HCT116 (cell line): ENCODE data around the gene BRINP3.

Source experiments
- CTCF ChIP-seq, 3 experiments: fragments of 200-600 bp in 1 of 3; sonication (generic) in 1 of 3; IDR thresholded peaks in 2 of 3; conservative IDR thresholded peaks in 1 of 3; 2 replicates each; pipeline ENCODE4 v1.5.1; 2012 to 2017; ENCODE audit warnings: low read depth in 2 of 3, low read length in 2 of 3, antibody characterized with exemption in 1 of 3, borderline replicate concordance in 1 of 3, control low read depth in 1 of 3, mild to moderate bottlenecking in 1 of 3, mixed read lengths in 1 of 3, mixed run types in 1 of 3, moderate library complexity in 1 of 3; ENCODE audit not compliant: insufficient read depth in 1 of 3
- EZH2 ChIP-seq: fragments of 200-600 bp; sonication (generic); IDR thresholded peaks from 2 replicates; pipeline ENCODE4 v1.6.1; 2017; ENCODE audit warnings: antibody characterized with exemption, mixed run types
- RAD21 ChIP-seq: IDR thresholded peaks from 2 replicates; pipeline ENCODE4 v1.6.1; 2012; ENCODE audit warnings: low read depth, mild to moderate bottlenecking
- YY1 ChIP-seq: IDR thresholded peaks from 2 replicates; pipeline ENCODE4 v1.6.1; 2011; ENCODE audit warnings: low read length, low read depth, moderate library complexity, mild to moderate bottlenecking; ENCODE audit not compliant: insufficient replicate concordance; ENCODE audit errors: extremely low read depth

GRCh38 chr1:190119683-190120082, 358.0 kb downstream of the BRINP3 start:
- no peak for TF ChIP-seq CTCF (IDR thresholded peaks at IDR 0.05 in 2 of 3, conservative IDR thresholded peaks at IDR 0.05 in 1 of 3; ENCODE audit: borderline replicate concordance in 1 of 3, insufficient read depth in 1 of 3, low read depth in 2 of 3, low read length in 2 of 3)
- TF ChIP-seq RAD21, result no peak
- TF ChIP-seq EZH2, result no peak
- no peak for TF ChIP-seq YY1
